ENCODE data around the gene KIF1A.

The KIF1A gene

GRCh38 chr2:240719676-240720545 lies 100.1 kb downstream of the KIF1A start:
- Histone ChIP-seq H3K9me3 (no peaks in the 10 kb centered on the region), H3K4me1 (no peaks in the 10 kb centered on the region), H3K4me3 (ENCODE audit: low read depth, low read length) (no peak overlapping the region), H3K36me3 (no peaks in the 10 kb centered on the region), H3K27me3 (no peaks in the 10 kb centered on the region)
- TF ChIP-seq CTCF (IDR thresholded peaks at IDR 0.05; ENCODE audit: low read depth, low read length): no peak
- DNase-seq: no peak

- no peaks in the 10 kb centered on the region for H3K27me3 ChIP-seq
- H3K4me3 ChIP-seq (ENCODE audit: low read depth, low read length): no peak overlapping the region
- H3K9me3 ChIP-seq: no peaks in the 10 kb centered on the region
- TF ChIP-seq CTCF (IDR thresholded peaks at IDR 0.05; ENCODE audit: low read depth, low read length): no peak
- no peaks in the 10 kb centered on the region for H3K36me3 ChIP-seq
- DNase-seq: no peak
- H3K4me1 ChIP-seq: no peaks in the 10 kb centered on the region
Observed at GRCh38 chr2:240718896-240719490, 101.0 kb downstream of the KIF1A start.

DNA sequence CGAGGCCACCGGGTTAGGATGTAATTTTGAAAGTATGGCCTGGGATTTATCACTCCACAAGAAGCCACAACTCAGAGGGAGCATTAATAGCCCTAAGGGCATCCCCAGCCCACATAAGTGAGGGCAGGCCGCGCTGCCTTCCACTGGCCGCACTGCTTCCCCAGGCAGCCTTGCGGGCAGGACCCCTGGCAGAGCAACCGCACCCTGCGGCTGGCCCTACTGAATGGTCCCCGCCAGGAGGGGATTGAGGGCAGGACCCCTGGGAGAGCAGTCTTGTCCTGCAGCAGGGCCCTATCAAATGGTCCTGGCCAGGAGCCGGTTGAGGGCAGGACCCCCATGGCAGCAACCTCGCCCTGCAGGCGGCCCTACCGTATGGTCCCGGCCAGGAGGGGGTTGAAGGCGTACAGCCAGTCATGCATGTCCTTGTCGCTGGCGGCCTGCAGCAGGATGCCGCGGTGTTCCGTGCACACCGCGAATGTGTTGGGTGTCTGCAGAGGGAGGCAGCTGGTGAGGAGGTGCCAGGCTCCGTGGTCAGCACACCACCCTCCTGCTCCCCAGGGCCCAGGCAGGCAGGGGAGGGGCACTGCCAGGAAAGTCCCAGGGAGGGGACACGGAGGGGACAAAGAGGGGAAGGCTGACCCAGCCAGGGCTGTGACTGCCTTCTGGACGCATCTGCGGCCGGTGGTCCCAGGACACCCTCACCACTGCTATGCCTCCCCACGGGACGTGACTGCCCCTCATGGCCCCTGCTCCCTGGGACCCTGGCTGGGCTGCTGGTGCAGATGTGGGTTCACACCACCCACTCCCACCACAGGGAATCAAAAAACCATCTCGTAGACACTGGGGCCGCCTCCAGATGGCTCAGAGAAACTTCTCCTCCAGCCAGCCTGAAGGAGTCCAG lies 102.1 kb downstream of the KIF1A start:
- DNase-seq: no peak
- no peak for TF ChIP-seq CTCF (IDR thresholded peaks at IDR 0.05; ENCODE audit: low read depth, low read length)
- Histone ChIP-seq H3K36me3 (no peaks in the 10 kb centered on the region), H3K4me1 (no peaks in the 10 kb centered on the region), H3K9me3 (no peaks in the 10 kb centered on the region), H3K27me3 (no peaks in the 10 kb centered on the region), H3K4me3 (ENCODE audit: low read depth, low read length) (no peak overlapping the region)

DNA sequence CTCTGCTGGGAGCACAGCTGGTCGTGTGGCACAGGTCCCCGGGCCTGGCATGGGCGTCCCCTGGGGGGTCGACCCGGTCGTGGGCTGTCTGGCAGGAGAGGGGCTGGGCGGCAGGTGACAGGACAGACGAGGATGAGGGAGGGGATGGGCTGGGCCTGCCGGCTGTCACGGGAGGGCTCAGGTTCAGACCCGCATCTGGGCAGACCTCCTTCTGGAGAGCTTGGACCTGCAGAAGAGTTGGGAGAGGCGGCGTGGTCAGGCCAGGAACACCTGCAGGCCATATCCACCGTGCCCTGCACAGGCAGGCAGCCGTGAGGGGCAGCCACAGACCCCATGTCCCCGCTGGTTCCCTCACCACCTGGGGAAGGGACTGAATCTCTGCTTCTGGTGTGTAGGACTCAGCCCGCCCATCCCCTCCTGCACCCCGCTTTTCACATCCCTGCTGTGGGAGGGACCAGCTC lies 102.8 kb downstream of the KIF1A start:
- no peak for TF ChIP-seq CTCF (IDR thresholded peaks at IDR 0.05; ENCODE audit: low read depth, low read length)
- H3K9me3 ChIP-seq: no peaks in the 10 kb centered on the region

GRCh38 chr2:240716130-240716798 lies 103.8 kb downstream of the KIF1A start:
- Histone ChIP-seq H3K4me3 (ENCODE audit: low read depth, low read length) (no peak overlapping the region), H3K27me3 (no peaks in the 10 kb centered on the region), H3K9me3 (no peaks in the 10 kb centered on the region), H3K4me1 (no peaks in the 10 kb centered on the region), H3K36me3 (no peaks in the 10 kb centered on the region)
- TF ChIP-seq CTCF (IDR thresholded peaks at IDR 0.05; ENCODE audit: low read depth, low read length): no peak
- DNase-seq: no peak

More for the DNA sequence above, 102.8 kb downstream of the KIF1A start:
- no peaks in the 10 kb centered on the region for H3K4me1 ChIP-seq
- DNase-seq: no peak
- no peak overlapping the region for H3K4me3 ChIP-seq (ENCODE audit: low read depth, low read length)
- H3K36me3 ChIP-seq: no peaks in the 10 kb centered on the region
- H3K27me3 ChIP-seq: no peaks in the 10 kb centered on the region
